Cardiac fibroblast (primary cell): Measurements from ENCODE around the gene VEZT.
"Not testable (repeated sequence)": the region's sequence is repeated elsewhere in the genome, so short reads cannot be mapped to it uniquely, and the experiment has no call there.

Experiments used
- DNase-seq, 2 donors: peaks; one replicate each; pipeline versions ENCODE4 v3.0.0 to v3.0.0-alpha.2; 2010; ENCODE audit warnings: low read depth in 2 of 2
- H3K4me3 ChIP-seq, 2 donors: replicated peaks in 1 of 2; 1 replicate in 1 of 2; 2 replicates in 1 of 2; pipeline ENCODE4 v1.5.1; 2011; ENCODE audit warnings: low read depth in 2 of 2, low read length in 2 of 2, mild to moderate bottlenecking in 2 of 2, moderate library complexity in 1 of 2
- CTCF ChIP-seq: IDR thresholded peaks from one replicate; pipeline ENCODE4 v1.5.1; 2011; ENCODE audit warnings: low read depth, mild to moderate bottlenecking, low read length, inconsistent platforms

The VEZT gene

DNA sequence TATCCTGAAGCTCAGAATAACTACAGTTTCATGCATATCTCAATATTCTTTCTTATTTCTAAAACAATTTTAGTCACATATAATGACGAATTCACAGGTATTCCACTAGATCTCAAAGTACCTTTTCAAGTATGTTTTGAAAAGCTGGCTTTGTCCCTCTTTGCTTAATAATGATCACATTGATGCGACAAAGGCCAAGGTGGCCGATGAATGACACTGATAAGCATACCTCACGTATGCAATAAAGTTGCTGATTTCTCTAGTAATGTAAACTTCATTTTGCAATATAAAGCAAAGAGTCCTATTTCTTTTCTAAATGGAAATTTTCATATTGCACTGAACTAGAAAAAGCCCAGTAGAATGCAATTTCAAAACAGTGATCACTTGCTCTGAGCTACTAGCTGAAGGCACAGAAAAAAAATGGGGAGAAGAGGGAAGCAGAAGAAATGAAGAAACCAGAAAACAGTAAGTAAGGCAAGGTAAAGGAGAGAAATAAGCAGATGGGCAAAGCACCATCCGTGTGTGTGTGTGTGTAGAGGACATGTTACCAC, 29.7 kb upstream of the VEZT start:
- H3K4me3 ChIP-seq = no peak overlapping the region
- no peak for TF ChIP-seq CTCF
- DNase-seq = no peak

DNA sequence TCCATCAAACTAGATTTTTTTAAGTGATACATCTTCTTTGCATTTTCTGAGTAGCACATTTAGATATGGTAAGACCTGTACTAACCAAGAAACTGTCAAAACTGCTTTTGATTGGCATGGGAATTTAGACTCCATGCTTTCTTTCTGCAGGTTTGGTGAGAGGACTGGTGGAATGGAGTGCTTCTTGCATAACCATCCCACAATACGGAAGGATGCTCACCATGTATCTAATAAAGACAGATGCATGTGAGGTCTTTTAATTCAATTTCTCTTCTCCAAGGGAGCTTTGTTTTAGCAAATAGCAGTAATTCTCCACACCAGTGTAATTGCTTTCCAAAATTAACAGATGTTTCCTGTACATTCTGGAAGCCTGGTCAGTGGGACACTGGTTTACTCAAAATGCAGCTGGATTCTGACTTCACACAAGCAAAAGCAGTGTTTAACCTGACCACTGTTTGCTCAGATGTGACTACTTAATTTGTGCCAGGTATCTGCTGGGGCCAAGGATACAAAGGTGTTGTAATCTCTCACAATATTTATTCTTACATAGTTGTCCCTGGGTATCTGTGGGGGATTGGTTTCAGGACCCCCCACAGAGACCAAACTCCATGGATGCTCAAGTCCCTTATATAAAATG, 26.4 kb upstream of the VEZT start:
- DNase-seq = no peak
- no peak for TF ChIP-seq CTCF
- no peak overlapping the region for H3K4me3 ChIP-seq

- no peak for DNase-seq
- TF ChIP-seq CTCF = no peak
- no peak overlapping the region for H3K4me3 ChIP-seq
Measured at GRCh38 chr12:95192271-95192670, 25.3 kb upstream of the VEZT start.

GRCh38 chr12:95193139-95193538, 24.5 kb upstream of the VEZT start:
- DNase-seq = no peak
- no peak overlapping the region for H3K4me3 ChIP-seq
- TF ChIP-seq CTCF = no peak

DNA sequence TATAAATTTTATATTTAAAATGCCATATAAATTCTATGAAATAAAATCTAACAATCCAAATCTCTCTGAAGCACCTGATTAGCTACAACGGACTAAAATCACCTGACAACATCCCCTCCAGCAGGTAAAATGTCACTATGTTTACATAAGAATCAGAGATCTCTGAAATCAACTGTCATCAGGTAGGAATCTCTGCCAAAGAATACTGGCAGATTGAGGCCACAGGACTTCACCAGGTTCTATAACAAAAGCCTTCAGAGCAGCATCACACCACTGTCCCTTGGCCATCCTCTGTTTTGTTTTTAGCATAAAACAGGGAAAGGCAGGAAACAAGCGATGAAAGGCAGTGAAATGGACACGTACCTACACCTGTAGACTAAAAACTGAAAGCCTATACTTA, 22.5 kb upstream of the VEZT start:
- no peak for DNase-seq
- no peak for TF ChIP-seq CTCF
- no peak overlapping the region for H3K4me3 ChIP-seq

DNA sequence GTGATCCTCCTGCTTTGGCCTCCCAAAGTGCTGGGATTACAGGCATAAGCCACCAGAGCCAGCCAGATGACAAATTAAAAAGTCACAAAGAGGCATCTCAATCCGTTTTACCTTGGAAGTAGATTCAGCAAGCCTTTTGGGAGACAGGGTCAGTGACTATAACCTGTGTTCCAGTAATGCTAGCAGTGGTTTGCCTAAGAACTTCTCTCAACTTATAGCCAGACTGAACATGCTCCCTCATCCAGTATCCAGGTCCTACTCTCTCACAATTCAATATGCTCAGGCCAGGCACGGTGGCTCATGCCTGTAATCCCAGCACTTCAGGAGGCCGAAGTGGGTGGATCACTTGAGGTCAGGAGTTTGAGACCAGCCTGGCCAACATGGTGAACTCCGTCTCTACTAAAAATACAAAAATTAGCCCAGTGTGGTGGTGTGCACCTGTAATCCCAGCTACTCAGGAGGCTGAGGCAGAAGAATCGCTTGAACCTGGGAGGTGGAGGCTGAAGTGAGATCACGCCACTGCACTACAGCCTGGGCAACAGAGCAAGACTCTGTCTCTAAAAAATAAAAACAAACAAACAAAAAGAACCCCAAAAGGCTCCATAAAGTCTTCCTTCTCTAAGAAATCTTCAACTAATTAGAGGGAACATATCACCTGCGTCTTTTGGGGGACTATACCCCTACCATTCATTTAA, 20.6 kb upstream of the VEZT start:
- H3K4me3 ChIP-seq, DNase-seq: not testable (repeated sequence)

GRCh38 chr12:95197636-95198035, 20.0 kb upstream of the VEZT start:
- no peak overlapping the region for H3K4me3 ChIP-seq
- TF ChIP-seq CTCF = no peak
- DNase-seq = no peak
